OCI-LY3 (cell line): ENCODE measurements around the gene XRN1.
"Not testable (repeated sequence)": the region's sequence is repeated elsewhere in the genome, so short reads cannot be mapped to it uniquely, and the experiment has no call there.

Experiments used
- H2AFZ ChIP-seq: fragments of 200-600, 300-600 bp; shearing (Covaris generic); 2 replicates; pipeline ENCODE4 v1.6.0; 2014; ENCODE audit warnings: antibody characterized with exemption, low read depth, low read length
- H3K27ac ChIP-seq: fragments of 200-600, 300-600 bp; sonication (generic); 2 replicates; pipeline ENCODE4 v1.5.1; 2014; ENCODE audit warnings: mild to moderate bottlenecking, low read length, moderate library complexity, mixed read lengths
- H3K27me3 ChIP-seq: fragments of 200-600, 300-600 bp; sonication (generic); 2 replicates; pipeline ENCODE4 v1.6.1; 2014; ENCODE audit warnings: low read depth, low read length, mixed read lengths
- H3K36me3 ChIP-seq: fragments of 200-600, 300-600 bp; sonication (generic); replicated peaks from 2 replicates; pipeline ENCODE3; 2014; ENCODE audit warnings: low read depth, low read length, mixed read lengths
- H3K4me1 ChIP-seq: fragments of 300-600, 200-600 bp; sonication (generic); 2 replicates; pipeline ENCODE4 v1.6.1; 2014; ENCODE audit warnings: low read length, mixed read lengths
- H3K4me2 ChIP-seq: fragments of 200-600, 300-600 bp; sonication (generic); 2 replicates; pipeline ENCODE4 v1.6.1; 2014; ENCODE audit warnings: low read length, mixed read lengths
- H3K4me3 ChIP-seq: fragments of 300-600, 200-600 bp; sonication (generic); 2 replicates; pipeline ENCODE4 v1.5.1; 2014; ENCODE audit warnings: antibody characterized with exemption, mild to moderate bottlenecking, low read length, moderate library complexity
- H3K79me2 ChIP-seq: fragments of 300-600, 200-600 bp; shearing (Covaris generic); 2 replicates; pipeline ENCODE4 v1.6.1; 2014; ENCODE audit warnings: mild to moderate bottlenecking, low read length, mixed read lengths
- H3K9ac ChIP-seq: fragments of 300-600, 200-600 bp; shearing (Covaris generic); 2 replicates; pipeline ENCODE4 v1.6.0; 2014; ENCODE audit warnings: mild to moderate bottlenecking, low read length, moderate library complexity
- H3K9me3 ChIP-seq: fragments of 200-600, 300-600 bp; shearing (Covaris generic); 2 replicates; pipeline ENCODE4 v1.6.1; 2014; ENCODE audit warnings: low read length, mixed read lengths; ENCODE audit not compliant: insufficient read depth
- H4K20me1 ChIP-seq: fragments of 200-600, 300-600 bp; sonication (generic); 2 replicates; pipeline ENCODE4 v1.6.1; 2016; ENCODE audit warnings: low read length, mixed read lengths; ENCODE audit not compliant: insufficient read depth
- EZH2phosphoT487 ChIP-seq: fragments of 200-600 bp; shearing (Covaris generic); IDR thresholded peaks from 2 replicates; pipeline ENCODE4 v1.6.1; 2018; ENCODE audit warnings: antibody characterized with exemption, mixed run types, low read depth
- TF ChIP-seq, protein P1 (sequence below): fragments of 200-600, 300-600 bp; sonication (generic); IDR thresholded peaks from 2 replicates; pipeline ENCODE4 v1.5.1; 2014; ENCODE audit warnings: antibody characterized with exemption, low read length, low read depth

The XRN1 gene

DNA sequence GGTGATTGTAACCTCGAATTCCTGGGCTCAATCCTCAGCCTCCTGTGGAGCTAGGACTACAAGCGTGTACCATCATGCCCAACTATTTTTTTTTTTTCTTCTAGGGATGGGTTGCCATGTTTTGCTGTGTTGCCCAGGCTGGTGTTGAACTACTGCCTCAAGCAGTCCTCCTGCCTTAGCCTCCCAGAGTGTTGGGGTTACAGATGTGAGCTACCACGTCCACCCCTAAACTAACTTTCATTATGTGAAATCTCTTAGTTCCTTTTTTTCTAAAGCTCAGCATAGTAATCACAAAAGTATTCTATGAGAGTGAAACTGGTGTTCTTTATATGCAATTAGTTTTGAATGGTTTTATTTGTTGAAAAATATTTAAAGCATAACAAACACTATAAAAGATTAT is 92.1 kb downstream of the XRN1 start:
- Histone ChIP-seq H3K9me3 (no peaks in the 10 kb centered on the region), H3K36me3 (peaks cover 55% of the 10 kb centered on the region), H4K20me1 (no peaks in the 10 kb centered on the region), H3K4me2 (peak overlapping the region; percentile 33), H3K4me3 (no peak overlapping the region), H3K27ac (peak overlapping the region; percentile 74), H3K27me3 (no peaks in the 10 kb centered on the region), H3K4me1 (peaks cover 51% of the 10 kb centered on the region), H3K79me2 (no peaks in the 10 kb centered on the region), H2AFZ (no peak overlapping the region), H3K9ac (no peak overlapping the region)
- TF ChIP-seq EZH2phosphoT487 = no peak
- TF ChIP-seq, protein P1, sequence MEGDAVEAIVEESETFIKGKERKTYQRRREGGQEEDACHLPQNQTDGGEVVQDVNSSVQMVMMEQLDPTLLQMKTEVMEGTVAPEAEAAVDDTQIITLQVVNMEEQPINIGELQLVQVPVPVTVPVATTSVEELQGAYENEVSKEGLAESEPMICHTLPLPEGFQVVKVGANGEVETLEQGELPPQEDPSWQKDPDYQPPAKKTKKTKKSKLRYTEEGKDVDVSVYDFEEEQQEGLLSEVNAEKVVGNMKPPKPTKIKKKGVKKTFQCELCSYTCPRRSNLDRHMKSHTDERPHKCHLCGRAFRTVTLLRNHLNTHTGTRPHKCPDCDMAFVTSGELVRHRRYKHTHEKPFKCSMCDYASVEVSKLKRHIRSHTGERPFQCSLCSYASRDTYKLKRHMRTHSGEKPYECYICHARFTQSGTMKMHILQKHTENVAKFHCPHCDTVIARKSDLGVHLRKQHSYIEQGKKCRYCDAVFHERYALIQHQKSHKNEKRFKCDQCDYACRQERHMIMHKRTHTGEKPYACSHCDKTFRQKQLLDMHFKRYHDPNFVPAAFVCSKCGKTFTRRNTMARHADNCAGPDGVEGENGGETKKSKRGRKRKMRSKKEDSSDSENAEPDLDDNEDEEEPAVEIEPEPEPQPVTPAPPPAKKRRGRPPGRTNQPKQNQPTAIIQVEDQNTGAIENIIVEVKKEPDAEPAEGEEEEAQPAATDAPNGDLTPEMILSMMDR = no peak

DNA sequence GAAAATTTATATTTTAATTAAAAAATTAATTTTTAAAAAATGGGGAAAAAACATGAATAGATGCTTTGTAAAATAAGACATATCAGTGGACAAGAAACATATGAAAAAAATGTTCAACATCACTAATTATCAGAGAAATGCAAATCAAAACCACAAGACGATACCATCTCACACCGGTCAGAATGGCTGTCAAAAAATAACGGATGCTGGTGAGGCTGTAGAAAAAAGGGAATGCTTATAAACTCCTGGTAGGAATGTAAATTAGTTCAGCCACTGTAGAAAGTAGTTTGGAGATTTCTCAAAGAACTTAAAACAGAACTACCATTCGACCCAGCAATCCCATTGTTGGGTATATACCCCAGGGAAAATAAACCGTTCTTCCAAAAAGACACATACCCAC is 93.8 kb downstream of the XRN1 start:
- no peak overlapping the region for H3K27ac ChIP-seq

DNA sequence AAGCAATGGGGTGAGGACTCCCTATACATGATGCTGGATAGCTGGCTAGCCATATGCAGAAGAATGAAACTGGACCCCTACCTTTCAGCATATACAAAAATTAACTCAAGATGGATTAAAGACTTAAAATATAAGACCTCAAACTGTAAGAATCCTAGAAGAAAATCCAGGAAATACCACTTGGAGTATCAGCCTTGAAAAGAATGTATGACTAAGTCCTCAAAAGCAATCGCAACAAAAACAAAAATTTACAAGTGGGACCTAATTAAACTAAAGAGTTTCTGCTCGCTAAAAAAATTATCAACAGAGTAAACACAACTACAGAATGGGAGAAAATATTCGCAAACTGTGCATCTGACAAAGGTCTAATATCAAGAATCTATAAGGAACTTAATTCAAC is 94.3 kb downstream of the XRN1 start:
- H3K9ac ChIP-seq = no peak overlapping the region
- no peaks in the 10 kb centered on the region for H3K9me3 ChIP-seq
- TF ChIP-seq, protein P1 = no peak
- no peak overlapping the region for H3K4me2 ChIP-seq
- H3K4me1 ChIP-seq = peaks cover 34% of the 10 kb centered on the region
- no peak overlapping the region for H2AFZ ChIP-seq
- peaks cover 54% of the 10 kb centered on the region for H3K36me3 ChIP-seq
- no peak overlapping the region for H3K27ac ChIP-seq
- no peaks in the 10 kb centered on the region for H4K20me1 ChIP-seq
- no peaks in the 10 kb centered on the region for H3K79me2 ChIP-seq
- H3K27me3 ChIP-seq = no peaks in the 10 kb centered on the region
- no peak overlapping the region for H3K4me3 ChIP-seq

More for the DNA sequence above, 93.8 kb downstream of the XRN1 start:
- Histone ChIP-seq H3K4me1 (peaks cover 39% of the 10 kb centered on the region), H3K27me3 (no peaks in the 10 kb centered on the region), H3K79me2 (no peaks in the 10 kb centered on the region), H3K4me2 (no peak overlapping the region), H4K20me1 (no peaks in the 10 kb centered on the region), H3K9ac (no peak overlapping the region), H3K4me3 (no peak overlapping the region), H2AFZ (no peak overlapping the region), H3K36me3 (peaks cover 55% of the 10 kb centered on the region), H3K9me3 (no peaks in the 10 kb centered on the region)
- TF ChIP-seq, protein P1 = no peak
- TF ChIP-seq EZH2phosphoT487 = no peak

DNA sequence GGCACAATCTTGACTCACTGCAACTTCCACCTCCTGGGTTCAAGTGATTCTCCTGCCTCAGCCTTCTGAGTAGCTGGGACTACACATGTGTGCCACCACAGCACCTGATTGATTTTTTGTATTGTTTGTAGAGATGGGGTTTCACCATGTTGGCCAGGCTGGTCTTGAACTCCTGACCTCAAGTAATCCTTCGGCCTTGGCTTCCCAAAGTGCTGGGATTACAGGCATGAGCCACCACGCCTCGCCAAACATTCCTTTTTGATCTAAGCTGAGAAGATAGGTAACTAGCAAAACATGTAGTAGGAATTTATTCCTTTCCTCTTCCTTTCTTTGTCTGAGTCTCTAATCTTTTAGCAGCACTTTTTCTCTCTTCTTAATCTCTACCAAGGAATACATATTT is 95.1 kb downstream of the XRN1 start:
- not testable (repeated sequence) for H3K79me2 ChIP-seq, H3K4me2 ChIP-seq, H3K27ac ChIP-seq, H3K9me3 ChIP-seq, H3K4me3 ChIP-seq, H3K27me3 ChIP-seq, H3K9ac ChIP-seq, H2AFZ ChIP-seq, H4K20me1 ChIP-seq
- peaks cover 25% of the 10 kb centered on the region for H3K4me1 ChIP-seq
- H3K36me3 ChIP-seq = peaks cover 55% of the 10 kb centered on the region

DNA sequence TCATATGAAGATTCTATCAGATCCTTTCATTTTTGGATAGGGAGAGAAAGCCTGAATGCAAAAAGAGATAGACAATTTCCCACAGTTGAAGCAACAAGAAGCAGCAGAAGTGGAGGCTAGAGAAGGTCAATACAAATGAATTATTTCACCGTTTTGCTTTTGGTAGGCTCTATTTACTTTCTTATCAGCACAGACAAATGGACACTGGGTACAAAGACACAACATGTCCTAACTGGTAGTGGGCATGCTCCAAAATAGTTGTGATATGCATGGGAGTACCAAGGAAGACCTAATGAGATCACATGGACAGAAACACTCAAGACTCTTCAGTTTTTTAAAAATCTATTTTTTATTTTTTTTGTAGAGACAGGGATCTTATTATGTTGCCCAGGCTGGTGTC is 99.4 kb downstream of the XRN1 start:
- Histone ChIP-seq H3K9ac (no peak overlapping the region), H3K27ac (no peak overlapping the region), H3K4me2 (no peak overlapping the region), H3K4me3 (no peak overlapping the region), H2AFZ (no peak overlapping the region), H3K4me1 (peaks cover 6% of the 10 kb centered on the region; the same call in 1 of the 2 replicates), H3K9me3 (no peaks in the 10 kb centered on the region), H4K20me1 (no peaks in the 10 kb centered on the region), H3K27me3 (no peaks in the 10 kb centered on the region), H3K36me3 (peaks cover 43% of the 10 kb centered on the region), H3K79me2 (no peaks in the 10 kb centered on the region)
- TF ChIP-seq, protein P1 = no peak
- TF ChIP-seq EZH2phosphoT487 = no peak
